HG02678 (cell line): ENCODE measurements around the gene KCMF1.

Experiments
- ATAC-seq: cut with Tn5 transposase; IDR thresholded peaks from one replicate; pipeline ENCODE4 v1.9.1; 2021; ENCODE audit warnings: mild to moderate bottlenecking, moderate library complexity; ENCODE audit not compliant: unreplicated experiment

Gene KCMF1

DNA sequence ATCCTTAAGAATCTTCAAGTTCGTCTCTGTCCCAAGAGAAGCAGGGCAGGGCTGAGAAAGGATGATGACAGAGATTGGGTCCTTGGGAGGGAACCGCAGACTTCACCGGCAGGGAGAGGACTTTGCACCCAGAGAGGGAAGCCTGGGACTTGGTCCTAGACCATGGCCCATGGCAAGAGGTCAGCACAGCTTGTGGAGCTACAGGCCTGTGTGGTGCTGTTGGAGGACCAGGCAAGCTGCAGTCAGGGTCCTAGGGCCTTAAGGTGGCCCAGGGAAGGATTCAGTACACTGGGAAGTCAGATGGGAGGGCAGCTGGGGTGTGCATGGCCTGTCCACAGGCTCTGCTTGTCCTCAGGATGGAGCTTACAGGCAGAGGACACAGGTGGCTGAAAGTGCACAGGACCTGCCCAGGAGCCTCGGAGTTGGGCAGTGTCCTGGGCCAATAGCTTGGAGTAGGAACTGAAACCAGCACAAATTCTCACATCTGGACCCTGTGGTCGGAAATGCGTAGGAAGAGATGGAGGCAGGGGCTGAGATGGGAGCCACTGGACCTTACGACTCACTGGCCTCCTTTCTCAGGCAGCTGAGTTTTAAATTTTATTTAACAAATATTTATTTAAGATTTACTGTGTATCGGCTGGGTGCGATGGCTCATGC, 105.8 kb downstream of the KCMF1 start:
- ATAC-seq: no peak

DNA sequence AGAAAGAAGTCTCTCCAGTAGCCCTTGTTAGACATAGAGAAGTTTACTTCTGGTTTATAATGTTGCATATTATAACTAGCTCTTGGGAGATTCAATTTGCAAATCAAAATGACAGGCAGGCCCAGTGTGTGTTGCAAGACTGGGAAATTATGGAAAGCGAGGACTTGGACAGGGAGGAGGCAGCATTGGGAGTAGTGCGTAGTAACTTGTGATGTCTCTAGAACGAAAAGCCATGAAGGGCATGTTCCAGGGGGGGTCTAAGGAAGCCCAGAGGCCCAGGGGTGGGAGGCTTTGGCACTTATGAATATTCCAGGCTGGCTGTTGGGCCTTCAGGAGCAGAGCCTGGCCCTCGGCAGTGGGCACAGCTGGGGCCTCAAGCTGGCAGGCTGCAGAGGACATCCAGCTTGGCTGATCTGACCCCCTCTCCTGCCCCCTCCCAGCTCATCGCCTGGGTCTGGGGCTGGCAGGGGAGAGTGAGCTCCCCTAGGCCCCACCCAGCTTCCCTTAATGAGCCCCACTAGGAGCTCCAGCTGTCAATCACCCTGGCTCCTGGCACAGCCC, 107.0 kb downstream of the KCMF1 start:
- ATAC-seq: no peak

DNA sequence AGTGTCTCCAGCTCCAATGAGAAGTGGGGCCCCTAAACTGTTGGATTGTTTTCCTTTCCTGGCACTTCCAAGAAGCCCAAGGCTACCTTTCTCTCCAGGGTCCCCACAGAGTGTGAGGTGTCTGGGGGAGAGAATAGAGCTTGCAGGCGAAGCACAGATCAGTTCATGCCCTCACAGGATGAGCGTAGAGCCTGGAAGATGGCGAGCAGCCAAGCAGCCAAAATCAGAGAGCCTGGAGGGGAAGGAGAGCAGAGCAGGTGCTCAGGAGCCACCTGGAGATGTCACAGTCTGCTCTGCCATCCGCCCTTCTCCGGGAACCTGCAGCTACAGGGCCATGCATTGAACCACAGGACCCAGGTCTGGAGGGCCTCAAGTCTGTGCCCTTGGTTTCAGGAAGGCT, 107.6 kb downstream of the KCMF1 start:
- ATAC-seq: no peak

- no peak for ATAC-seq
These were observed 112.1 kb downstream of the KCMF1 start for GRCh38 chr2:85083092-85083491.

DNA sequence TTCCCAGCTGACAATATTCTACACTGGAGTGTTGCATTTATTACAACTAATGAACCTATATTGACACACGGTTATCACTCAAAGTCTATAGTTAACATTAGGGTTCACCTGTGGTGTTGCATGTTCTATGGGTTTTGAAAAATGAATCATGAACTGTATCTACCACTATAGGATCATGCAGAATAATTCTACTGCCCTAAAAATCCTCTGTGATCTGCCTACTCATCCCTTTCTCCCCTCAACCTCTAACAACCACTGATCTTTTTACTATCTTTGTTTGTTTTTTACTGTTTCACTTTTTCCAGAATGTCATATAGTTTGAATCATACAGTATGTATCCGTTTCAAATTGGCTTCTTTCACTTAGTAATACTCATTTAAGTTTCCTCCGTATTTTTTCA, 114.6 kb downstream of the KCMF1 start:
- ATAC-seq: no peak

DNA sequence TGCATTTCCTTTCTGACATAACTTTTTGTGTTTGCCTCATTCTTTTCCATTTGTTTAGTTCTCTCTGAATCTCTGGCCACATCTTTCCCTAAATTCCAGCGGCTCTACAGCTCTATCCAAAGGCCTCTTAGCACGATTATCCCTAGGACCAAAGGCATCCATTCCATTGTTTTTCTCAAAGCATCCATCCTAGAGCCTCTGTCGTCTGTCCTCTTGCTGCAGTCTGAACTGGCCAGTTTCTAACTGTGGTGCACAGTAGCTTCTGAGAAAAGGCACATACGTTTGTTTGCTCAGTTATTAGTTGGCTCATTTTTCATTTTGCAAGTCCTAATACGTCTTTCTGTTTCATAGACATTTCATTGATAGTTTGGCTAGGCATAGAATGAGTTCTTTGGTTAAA, 116.6 kb downstream of the KCMF1 start:
- no peak for ATAC-seq

- no peak for ATAC-seq
These were observed 118.0 kb downstream of the KCMF1 start for GRCh38 chr2:85088921-85089320.

DNA sequence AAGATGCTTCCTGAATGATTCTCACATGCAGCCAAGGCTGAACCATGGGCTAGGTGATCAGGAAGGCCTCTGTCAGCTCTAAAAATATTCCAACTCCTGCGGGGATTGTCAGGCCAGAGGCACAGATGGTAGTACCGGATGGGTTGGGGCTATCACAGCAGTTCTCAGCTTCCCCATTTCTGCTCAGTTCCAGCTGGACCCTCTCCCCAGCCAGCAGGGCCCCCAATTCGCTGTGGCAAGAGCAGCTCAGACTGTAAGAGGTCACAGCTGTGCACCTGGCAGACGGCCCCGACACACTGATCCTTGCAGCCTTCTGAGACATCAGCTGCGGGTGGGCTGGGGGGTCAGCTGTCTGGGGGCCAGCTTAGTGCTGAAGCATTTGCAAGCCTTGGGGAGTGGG, 118.6 kb downstream of the KCMF1 start:
- no peak for ATAC-seq

- no peak for ATAC-seq
These were observed 120.9 kb downstream of the KCMF1 start for GRCh38 chr2:85091838-85092237.

DNA sequence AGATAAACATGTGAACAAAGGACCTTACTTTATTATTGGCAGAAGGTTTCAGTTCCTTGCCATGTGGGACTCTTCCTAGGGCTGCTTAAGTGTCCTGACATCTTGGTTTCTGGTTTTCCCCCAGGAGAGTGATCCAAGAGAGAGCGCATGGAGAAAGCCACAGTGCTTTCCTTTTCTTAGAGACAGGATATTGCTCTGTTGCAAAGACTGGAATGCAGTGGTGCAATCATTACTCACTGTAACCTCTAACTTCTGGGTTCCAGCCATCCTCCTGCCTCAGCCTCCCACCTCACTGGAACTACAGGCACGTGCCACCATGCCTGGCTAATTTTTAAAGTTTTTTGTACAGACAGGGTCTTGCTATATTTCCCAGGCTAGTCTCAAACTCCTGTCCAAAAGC, 124.1 kb downstream of the KCMF1 start:
- no peak for ATAC-seq

GRCh38 chr2:85096616-85097015, 125.7 kb downstream of the KCMF1 start:
- ATAC-seq: no peak

DNA sequence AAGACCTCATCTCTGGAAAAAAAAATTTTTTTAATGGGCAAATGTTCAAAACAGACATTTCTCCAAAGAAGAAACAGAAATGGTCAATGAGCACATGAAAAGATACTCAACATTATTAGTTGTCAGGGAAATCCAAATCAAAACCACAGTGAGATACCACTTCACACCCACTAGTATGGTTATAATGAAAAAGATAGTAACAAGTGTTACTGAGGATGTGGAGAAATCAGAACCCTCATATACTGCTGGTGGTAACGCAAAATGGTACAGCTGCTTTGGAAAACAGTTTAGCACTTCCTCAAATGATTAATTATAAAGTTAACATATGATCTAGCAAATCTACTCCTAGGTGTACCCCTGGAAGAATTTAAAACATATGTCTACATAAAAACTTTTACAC, 133.3 kb downstream of the KCMF1 start:
- no peak for ATAC-seq

GRCh38 chr2:85106489-85107180, 135.7 kb downstream of the KCMF1 start:
- no peak for ATAC-seq
